Activated naive CD4-positive, alpha-beta T cell treated with anti-CD3 and anti-CD28 coated beads for 36 hours (primary cell): ENCODE data around the gene LILRB2. TPM values are rescaled to one million over a fixed set of nuclear protein-coding genes. Genes with fewer than 3 reads are reported as not detected.
"Not testable (repeated sequence)": the region's sequence is repeated elsewhere in the genome, so short reads cannot be mapped to it uniquely, and the experiment has no call there.

Experiments used
- CTCF ChIA-PET: fragments of 350-600 bp; sonication (Branson Sonifier 250); formaldehyde crosslinking; loops from one replicate; lab custom pipeline; 2021; ENCODE audit warnings: antibody characterized with exemption; lab: Charles Lee
- DNase-seq: peaks from one replicate; pipeline ENCODE4 v3.0.0-alpha.2; 2020
- H3K27ac Mint-ChIP-seq: one replicate; pipeline ENCODE4 v1.8.0; 2021; ENCODE audit warnings: mild to moderate bottlenecking, mixed read lengths
- H3K27me3 Mint-ChIP-seq: one replicate; pipeline ENCODE4 v1.8.0; 2021; ENCODE audit warnings: low read depth, mixed read lengths
- H3K36me3 Mint-ChIP-seq: one replicate; pipeline ENCODE4 v1.8.0; 2021; ENCODE audit warnings: low read depth, mixed read lengths
- H3K4me1 Mint-ChIP-seq: one replicate; pipeline ENCODE4 v1.8.0; 2021; ENCODE audit warnings: low read depth, mixed read lengths
- H3K4me3 Mint-ChIP-seq: one replicate; pipeline ENCODE4 v1.8.0; 2021; ENCODE audit warnings: mild to moderate bottlenecking, moderate library complexity, mixed read lengths
- H3K9me3 Mint-ChIP-seq: one replicate; pipeline ENCODE4 v1.8.0; 2021; ENCODE audit warnings: mixed read lengths
- intact Hi-C: fragments of 100-400 bp; cut with micrococcal nuclease; formaldehyde crosslinking; loops from one replicate; pipeline ENCODE4 v1.15.1; 2023
- total RNA-seq, 2 experiments: library from RNA; stranded (reverse); gene quantifications; one replicate each; pipeline ENCODE4 v1.2.3, GENCODE V29; 2021

Gene LILRB2
- total RNA-seq = not detected

- no peak for DNase-seq
- no peaks in the 10 kb centered on the region for H3K4me1 Mint-ChIP-seq
- H3K4me3 Mint-ChIP-seq = no peak within 1 kb of the TSS
- H3K27ac Mint-ChIP-seq = no peak within 1 kb of the TSS
- H3K36me3 Mint-ChIP-seq = no peaks in the 10 kb centered on the region
- peaks cover 32% of the 10 kb centered on the region for H3K27me3 Mint-ChIP-seq
- H3K9me3 Mint-ChIP-seq = no peaks in the 10 kb centered on the region
- CTCF ChIA-PET = interaction anchor here (0.7 kb wide), 1 partner anchor 16 kb away, joined by 3 read pairs; no protein-coding TSS in a partner anchor
- intact Hi-C loops = no loop called here
Observed at GRCh38 chr19:54281007-54281728, at the start of gene LILRB2. TSS of gene LILRB2 (minus strand) at chr19:54281110. CDS start at chr19:54280496, 614 bp downstream.

GRCh38 chr19:54329476-54330165, 48.7 kb upstream of the LILRB2 start:
- CTCF ChIA-PET = interaction anchor here (0.6 to 1.1 kb wide), 2 partner anchors 9 to 24 kb away, joined by 3 to 5 read pairs; no protein-coding TSS in a partner anchor
- Mint-ChIP-seq H3K27ac (no peak overlapping the region), H3K36me3 (no peaks in the 10 kb centered on the region), H3K4me3 (no peak overlapping the region), H3K4me1 (peaks cover 29% of the 10 kb centered on the region), H3K9me3 (no peaks in the 10 kb centered on the region), H3K27me3 (peaks cover 4% of the 10 kb centered on the region)
- DNase-seq = no peak
- intact Hi-C loops = loop anchor here (5.0 kb wide), 1 partner anchor 118 kb away; the partner anchor contains the start of gene LENG8

GRCh38 chr19:54328781-54329180, 47.9 kb upstream of the LILRB2 start:
- H3K4me3 Mint-ChIP-seq, H3K27ac Mint-ChIP-seq: not testable (repeated sequence)
- intact Hi-C loops = loop anchor here (5.0 kb wide), 1 partner anchor 119 kb away; the partner anchor contains the start of gene LENG8

GRCh38 chr19:54325631-54326030, 44.7 kb upstream of the LILRB2 start:
- H3K36me3 Mint-ChIP-seq = no peaks in the 10 kb centered on the region
- H3K27me3 Mint-ChIP-seq = peaks cover 4% of the 10 kb centered on the region
- peaks cover 29% of the 10 kb centered on the region for H3K4me1 Mint-ChIP-seq
- intact Hi-C loops = loop anchor here (1.0 to 5.0 kb wide), 3 partner anchors 29 to 122 kb away; partner anchors contain the start of gene LENG8
- no peak overlapping the region for H3K4me3 Mint-ChIP-seq
- H3K27ac Mint-ChIP-seq = no peak overlapping the region
- no peaks in the 10 kb centered on the region for H3K9me3 Mint-ChIP-seq
- DNase-seq = no peak
- CTCF ChIA-PET = interaction anchor here (1.5 to 6.1 kb wide), 4 partner anchors 29 to 114 kb away, joined by 3 to 105 read pairs (median 16); no protein-coding TSS in a partner anchor

More at GRCh38 chr19:54328781-54329180, 47.9 kb upstream of the LILRB2 start:
- H3K36me3 Mint-ChIP-seq, DNase-seq, H3K27me3 Mint-ChIP-seq, H3K9me3 Mint-ChIP-seq: not testable (repeated sequence)
- CTCF ChIA-PET = interaction anchor here (6.1 kb wide), 1 partner anchor 61 kb away, joined by 105 read pairs; no protein-coding TSS in a partner anchor
- H3K4me1 Mint-ChIP-seq = peaks cover 29% of the 10 kb centered on the region

GRCh38 chr19:54325194-54325621, 44.3 kb upstream of the LILRB2 start:
- H3K27me3 Mint-ChIP-seq = peaks cover 4% of the 10 kb centered on the region
- peak; percentile 71 for DNase-seq

GRCh38 chr19:54324071-54324470, 43.2 kb upstream of the LILRB2 start:
- Mint-ChIP-seq H3K4me3 (no peak overlapping the region), H3K36me3 (no peaks in the 10 kb centered on the region), H3K9me3 (no peaks in the 10 kb centered on the region), H3K27ac (no peak overlapping the region), H3K4me1 (peaks cover 29% of the 10 kb centered on the region), H3K27me3 (peaks cover 4% of the 10 kb centered on the region)
- DNase-seq = no peak
- CTCF ChIA-PET = interaction anchor here (0.9 to 6.1 kb wide), 7 partner anchors 27 to 154 kb away, joined by 3 to 105 read pairs (median 5); no protein-coding TSS in a partner anchor
- intact Hi-C loops = no loop called here

More at GRCh38 chr19:54325194-54325621, 44.3 kb upstream of the LILRB2 start:
- no peak overlapping the region for H3K4me3 Mint-ChIP-seq
- CTCF ChIA-PET = interaction anchor here (0.9 to 6.1 kb wide), 5 partner anchors 26 to 114 kb away, joined by 3 to 105 read pairs (median 5); no protein-coding TSS in a partner anchor
- intact Hi-C loops = loop anchor here (1.0 to 5.0 kb wide), 3 partner anchors 29 to 122 kb away; partner anchors contain the start of gene LENG8
- no peaks in the 10 kb centered on the region for H3K36me3 Mint-ChIP-seq
- no peaks in the 10 kb centered on the region for H3K9me3 Mint-ChIP-seq
- no peak overlapping the region for H3K27ac Mint-ChIP-seq
- H3K4me1 Mint-ChIP-seq = peaks cover 29% of the 10 kb centered on the region

- intact Hi-C loops, H3K36me3 Mint-ChIP-seq, H3K27me3 Mint-ChIP-seq, H3K9me3 Mint-ChIP-seq, DNase-seq, H3K4me3 Mint-ChIP-seq, H3K27ac Mint-ChIP-seq: not testable (repeated sequence)
- CTCF ChIA-PET = interaction anchor here (6.1 kb wide), 1 partner anchor 67 kb away, joined by 105 read pairs; no protein-coding TSS in a partner anchor
- peaks cover 18% of the 10 kb centered on the region for H3K4me1 Mint-ChIP-seq
Observed at GRCh38 chr19:54322934-54323333, 42.0 kb upstream of the LILRB2 start.

- not testable (repeated sequence) for H3K9me3 Mint-ChIP-seq, H3K4me3 Mint-ChIP-seq, DNase-seq
Observed at GRCh38 chr19:54322295-54322694, 41.4 kb upstream of the LILRB2 start.

GRCh38 chr19:54319892-54320670, 39.2 kb upstream of the LILRB2 start:
- Mint-ChIP-seq H3K9me3 (no peaks in the 10 kb centered on the region), H3K27ac (no peak overlapping the region), H3K36me3 (no peaks in the 10 kb centered on the region), H3K4me3 (no peak overlapping the region), H3K27me3 (peaks cover 7% of the 10 kb centered on the region), H3K4me1 (no peaks in the 10 kb centered on the region)
- no peak for DNase-seq
- intact Hi-C loops = no loop called here
- CTCF ChIA-PET = interaction anchor here (1.3 to 2.4 kb wide), 2 partner anchors 52 to 71 kb away, joined by 3 to 11 read pairs; no protein-coding TSS in a partner anchor

More at GRCh38 chr19:54322295-54322694, 41.4 kb upstream of the LILRB2 start:
- intact Hi-C loops, H3K27me3 Mint-ChIP-seq, H3K27ac Mint-ChIP-seq, H3K36me3 Mint-ChIP-seq: not testable (repeated sequence)
- H3K4me1 Mint-ChIP-seq = peaks cover 14% of the 10 kb centered on the region
- CTCF ChIA-PET = interaction anchor here (0.8 to 2.4 kb wide), 4 partner anchors 31 to 69 kb away, joined by 4 to 11 read pairs (median 5); no protein-coding TSS in a partner anchor

- Mint-ChIP-seq H3K9me3 (no peaks in the 10 kb centered on the region), H3K4me3 (no peak overlapping the region), H3K36me3 (no peaks in the 10 kb centered on the region), H3K27me3 (peaks cover 5% of the 10 kb centered on the region), H3K4me1 (no peaks in the 10 kb centered on the region), H3K27ac (no peak overlapping the region)
- intact Hi-C loops = no loop called here
- CTCF ChIA-PET = interaction anchor here (1.3 to 1.6 kb wide), 2 partner anchors 51 to 72 kb away, joined by 3 to 5 read pairs; no protein-coding TSS in a partner anchor
- no peak for DNase-seq
Observed at GRCh38 chr19:54319049-54319448, 38.1 kb upstream of the LILRB2 start.

GRCh38 chr19:54317965-54318240, 37.0 kb upstream of the LILRB2 start:
- peaks cover 9% of the 10 kb centered on the region for H3K27me3 Mint-ChIP-seq
- no peaks in the 10 kb centered on the region for H3K36me3 Mint-ChIP-seq
- H3K9me3 Mint-ChIP-seq = no peaks in the 10 kb centered on the region
- no peak for DNase-seq
- no peak overlapping the region for H3K27ac Mint-ChIP-seq
- intact Hi-C loops = no loop called here
- CTCF ChIA-PET = interaction anchor here (1.6 kb wide), 1 partner anchor 74 kb away, joined by 5 read pairs; no protein-coding TSS in a partner anchor
- H3K4me3 Mint-ChIP-seq = no peak overlapping the region
- no peaks in the 10 kb centered on the region for H3K4me1 Mint-ChIP-seq
